ENCODE data around the gene TCN1. TPM values are rescaled to one million over a fixed set of nuclear protein-coding genes. Genes with fewer than 3 reads are reported as not detected.
A peak's percentile ranks its signal among the peaks of the same experiment; 100 is the strongest.

The TCN1 gene
- total and polyA plus RNA-seq, 9 donors: 0.48 TPM; not detected in 8

DNA sequence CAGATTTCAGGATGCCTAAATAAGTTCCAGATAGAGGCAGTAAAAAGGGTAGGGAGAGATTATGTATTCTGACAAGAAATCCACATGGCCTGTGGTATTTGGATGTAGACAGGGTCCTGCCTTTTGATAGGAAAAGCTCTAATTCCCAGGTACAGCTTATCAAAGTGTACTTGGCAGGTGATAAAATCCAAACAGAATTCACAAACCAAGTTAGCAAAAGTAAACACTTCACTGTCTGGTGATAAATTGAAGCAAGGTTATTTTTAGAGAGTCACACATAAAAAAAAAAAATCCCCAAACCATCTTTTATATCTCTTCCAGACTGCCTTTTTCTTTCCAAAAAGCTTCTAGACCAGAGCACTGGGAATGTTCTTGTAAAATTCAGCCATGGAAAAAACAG lies 26.7 kb downstream of the TCN1 start:
- no peak overlapping the region for H3K4me3 ChIP-seq
- no peaks in the 10 kb centered on the region for H3K9me3 ChIP-seq
- TF ChIP-seq, protein P1, sequence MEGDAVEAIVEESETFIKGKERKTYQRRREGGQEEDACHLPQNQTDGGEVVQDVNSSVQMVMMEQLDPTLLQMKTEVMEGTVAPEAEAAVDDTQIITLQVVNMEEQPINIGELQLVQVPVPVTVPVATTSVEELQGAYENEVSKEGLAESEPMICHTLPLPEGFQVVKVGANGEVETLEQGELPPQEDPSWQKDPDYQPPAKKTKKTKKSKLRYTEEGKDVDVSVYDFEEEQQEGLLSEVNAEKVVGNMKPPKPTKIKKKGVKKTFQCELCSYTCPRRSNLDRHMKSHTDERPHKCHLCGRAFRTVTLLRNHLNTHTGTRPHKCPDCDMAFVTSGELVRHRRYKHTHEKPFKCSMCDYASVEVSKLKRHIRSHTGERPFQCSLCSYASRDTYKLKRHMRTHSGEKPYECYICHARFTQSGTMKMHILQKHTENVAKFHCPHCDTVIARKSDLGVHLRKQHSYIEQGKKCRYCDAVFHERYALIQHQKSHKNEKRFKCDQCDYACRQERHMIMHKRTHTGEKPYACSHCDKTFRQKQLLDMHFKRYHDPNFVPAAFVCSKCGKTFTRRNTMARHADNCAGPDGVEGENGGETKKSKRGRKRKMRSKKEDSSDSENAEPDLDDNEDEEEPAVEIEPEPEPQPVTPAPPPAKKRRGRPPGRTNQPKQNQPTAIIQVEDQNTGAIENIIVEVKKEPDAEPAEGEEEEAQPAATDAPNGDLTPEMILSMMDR (IDR thresholded peaks at IDR 0.05): no peak
- TF ChIP-seq EP300 (IDR thresholded peaks at IDR 0.05) (no peak), POLR2A (IDR thresholded peaks at IDR 0.05) (no peak)
- no peaks in the 10 kb centered on the region for H3K36me3 ChIP-seq
- H3K4me1 ChIP-seq (ENCODE audit: insufficient read depth): no peaks in the 10 kb centered on the region
- H3K27ac ChIP-seq: no peak overlapping the region
- intact Hi-C loops (cut with DNase I): loop anchor here in 1 of 4 donors (10.0 kb wide), 1 partner anchor 1185 kb away; no protein-coding TSS in a partner anchor
- no peaks in the 10 kb centered on the region for H3K27me3 ChIP-seq
- DNase-seq: no peak

GRCh38 chr11:59833602-59834001 lies 32.7 kb downstream of the TCN1 start:
- Histone ChIP-seq H3K27ac (no peak overlapping the region), H3K36me3 (no peaks in the 10 kb centered on the region), H3K27me3 (no peaks in the 10 kb centered on the region), H3K9me3 (no peaks in the 10 kb centered on the region), H3K4me1 (ENCODE audit: insufficient read depth) (no peaks in the 10 kb centered on the region), H3K4me3 (no peak overlapping the region)
- DNase-seq: no peak
- intact Hi-C loops (cut with DNase I): no loop called here
- TF ChIP-seq POLR2A (IDR thresholded peaks at IDR 0.05) (no peak), EP300 (IDR thresholded peaks at IDR 0.05) (no peak)
- TF ChIP-seq, protein P1 (IDR thresholded peaks at IDR 0.05): no peak
- WGBS, 3 donors: 80 to 86% (median 82%) methylated on average over 2 of the region's 2 CpGs

- TF ChIP-seq EP300 (IDR thresholded peaks at IDR 0.05): no peak
- TF ChIP-seq, protein P1 (IDR thresholded peaks at IDR 0.05): no peak
- TF ChIP-seq POLR2A (IDR thresholded peaks at IDR 0.05): no peak
- Histone ChIP-seq H3K4me1 (ENCODE audit: insufficient read depth) (no peaks in the 10 kb centered on the region), H3K9me3 (no peaks in the 10 kb centered on the region), H3K27ac (no peak overlapping the region), H3K4me3 (no peak overlapping the region), H3K36me3 (no peaks in the 10 kb centered on the region), H3K27me3 (no peaks in the 10 kb centered on the region)
- no peak for DNase-seq
- whole genome bisulfite sequencing, 3 donors: 89 to 94% (median 90%) methylated on average over 3 of the region's 3 CpGs
- intact Hi-C loops (cut with DNase I): no loop called here
These were observed 36.9 kb downstream of the TCN1 start for GRCh38 chr11:59829358-59829757.

- 1 to 6% (median 2%) methylated on average over 9 of the region's 9 CpGs for WGBS, 3 donors
- DNase-seq: peak in 1 of 5 donors; percentile 30
- no peak overlapping the region for H3K4me3 ChIP-seq
These were observed 43.2 kb downstream of the TCN1 start for GRCh38 chr11:59822989-59823566.

More at GRCh38 chr11:59822989-59823566, 43.2 kb downstream of the TCN1 start:
- H3K36me3 ChIP-seq: no peaks in the 10 kb centered on the region
- no peaks in the 10 kb centered on the region for H3K9me3 ChIP-seq
- peaks cover 1% of the 10 kb centered on the region for H3K4me1 ChIP-seq (ENCODE audit: insufficient read depth)
- no peak overlapping the region for H3K27ac ChIP-seq
- intact Hi-C loops (cut with DNase I): no loop called here
- TF ChIP-seq EP300 (IDR thresholded peaks at IDR 0.05) (no peak), POLR2A (IDR thresholded peaks at IDR 0.05) (no peak)
- TF ChIP-seq, protein P1 (IDR thresholded peaks at IDR 0.05): peak in 2 of 3 donors; percentile 52 to 67
- no peaks in the 10 kb centered on the region for H3K27me3 ChIP-seq
